DMS53 (cell line): ENCODE data around the gene DDAH1.

Experiments
- DNase-seq: peaks from one replicate; lab custom pipeline; 2025; lab: John Stamatoyannopoulos, UW

Gene DDAH1

GRCh38 chr1:85440612-85441011 is 24.3 kb downstream of the DDAH1 start:
- no peak for DNase-seq

- DNase-seq, result no peak
Measured at GRCh38 chr1:85438353-85438752, 26.6 kb downstream of the DDAH1 start.

GRCh38 chr1:85437139-85437538 is 27.8 kb downstream of the DDAH1 start:
- DNase-seq, result no peak

GRCh38 chr1:85433096-85433495 is 31.9 kb downstream of the DDAH1 start:
- DNase-seq, result no peak

GRCh38 chr1:85428471-85429089 is 36.4 kb downstream of the DDAH1 start:
- peak; percentile 6 for DNase-seq

- peak; percentile 28 for DNase-seq
Measured at GRCh38 chr1:85427849-85428248, 37.1 kb downstream of the DDAH1 start.

- peak; percentile 28 for DNase-seq
Measured at GRCh38 chr1:85427331-85427730, 37.6 kb downstream of the DDAH1 start.

- no peak for DNase-seq
Measured at GRCh38 chr1:85421179-85421578, 43.8 kb downstream of the DDAH1 start.

GRCh38 chr1:85420199-85420598 is 44.8 kb downstream of the DDAH1 start:
- no peak for DNase-seq

GRCh38 chr1:85417876-85418275 is 47.1 kb downstream of the DDAH1 start:
- DNase-seq, result no peak

GRCh38 chr1:85417017-85417416 is 47.9 kb downstream of the DDAH1 start:
- DNase-seq, result no peak

- DNase-seq, result no peak
Measured at GRCh38 chr1:85413169-85413568, 51.8 kb downstream of the DDAH1 start.

GRCh38 chr1:85411567-85412305 is 53.2 kb downstream of the DDAH1 start:
- no peak for DNase-seq

- DNase-seq, result no peak
Measured at GRCh38 chr1:85409516-85409915, 55.4 kb downstream of the DDAH1 start.

- DNase-seq, result no peak
Measured at GRCh38 chr1:85407746-85408377, 57.1 kb downstream of the DDAH1 start.

- peak; percentile 34 for DNase-seq
Measured at GRCh38 chr1:85406887-85407533, 57.9 kb downstream of the DDAH1 start.

GRCh38 chr1:85406081-85406480 is 58.9 kb downstream of the DDAH1 start:
- no peak for DNase-seq

GRCh38 chr1:85404408-85404807 is 60.6 kb downstream of the DDAH1 start:
- DNase-seq, result no peak

- DNase-seq, result peak; percentile 7
Measured at GRCh38 chr1:85398391-85399064, 66.4 kb downstream of the DDAH1 start.

- no peak for DNase-seq
Measured at GRCh38 chr1:85397490-85398032, 67.4 kb downstream of the DDAH1 start.

GRCh38 chr1:85396194-85396593 is 68.8 kb downstream of the DDAH1 start:
- DNase-seq, result peak; percentile 11

GRCh38 chr1:85394130-85394529 is 70.8 kb downstream of the DDAH1 start:
- DNase-seq, result no peak
